IMR-90 (cell line): ENCODE measurements around the gene MVP. TPM values are rescaled to one million over a fixed set of nuclear protein-coding genes. Genes with fewer than 3 reads are reported as not detected.
"Not testable (repeated sequence)": the region's sequence is repeated elsewhere in the genome, so short reads cannot be mapped to it uniquely, and the experiment has no call there.

ENCODE experiments used
- ATAC-seq: fragments of 200-7000 bp; cut with Tn5 transposase; 2 replicates; pipeline ENCODE4 v1.9.1; 2020; ENCODE audit warnings: low read depth, mild to moderate bottlenecking, moderate library complexity
- BruUV-seq: library from RNA; stranded (reverse); fragments of 400-500 nt; replicated peaks from 2 replicates; lab custom pipeline; 2021; lab: Mats Ljungman, UMichigan
- CTCF ChIA-PET: fragments of 300-600 bp; formaldehyde crosslinking; extraction: SDS; loops from one replicate; lab custom pipeline; 2021; ENCODE audit warnings: antibody characterized with exemption; lab: Yijun Ruan, JAX
- POLR2A ChIA-PET: fragments of 300-600 bp; sonication (Branson Sonifier 250); formaldehyde crosslinking; loops from one replicate; lab custom pipeline; 2022; ENCODE audit warnings: antibody characterized with exemption; ENCODE audit not compliant: unreplicated experiment; lab: Charles Lee
- DNase-seq: peaks from one replicate; pipeline ENCODE4 v3.0.0; 2013
- H2AFZ ChIP-seq: replicated peaks from 2 replicates; pipeline ENCODE3; 2013; ENCODE audit warnings: low read length, mild to moderate bottlenecking; ENCODE audit not compliant: poor library complexity
- H2AK5ac ChIP-seq: 2 replicates; pipeline ENCODE4 v1.6.1; 2013; ENCODE audit warnings: low read depth, low read length, inconsistent platforms
- H2AK9ac ChIP-seq: replicated peaks from 2 replicates; pipeline ENCODE3; 2013; ENCODE audit warnings: mild to moderate bottlenecking, low read depth, low read length, moderate library complexity; ENCODE audit not compliant: poor library complexity
- H2BK120ac ChIP-seq: 2 replicates; pipeline ENCODE4 v1.6.1; 2013; ENCODE audit warnings: low read depth, low read length, inconsistent platforms
- H2BK15ac ChIP-seq: 3 replicates; pipeline ENCODE4 v1.6.1; 2013; ENCODE audit warnings: low read depth, low read length, inconsistent platforms
- H2BK20ac ChIP-seq: 2 replicates; pipeline ENCODE4 v1.6.1; 2013; ENCODE audit warnings: low read depth, mild to moderate bottlenecking, inconsistent platforms, low read length, moderate library complexity
- H2BK5ac ChIP-seq: 2 replicates; pipeline ENCODE4 v1.6.1; 2013; ENCODE audit warnings: mild to moderate bottlenecking, low read depth, low read length, inconsistent platforms; ENCODE audit not compliant: poor library complexity, severe bottlenecking
- H3K14ac ChIP-seq: replicated peaks from 2 replicates; pipeline ENCODE4 v1.6.1; 2013; ENCODE audit warnings: low read depth, low read length, inconsistent platforms
- H3K18ac ChIP-seq: 2 replicates; pipeline ENCODE4 v1.6.1; 2013; ENCODE audit warnings: low read depth, low read length, control low read depth
- H3K23ac ChIP-seq: 2 replicates; pipeline ENCODE4 v1.6.1; 2013; ENCODE audit warnings: low read depth, low read length, inconsistent platforms
- H3K27ac ChIP-seq: 2 replicates; pipeline ENCODE4 v1.5.1; 2013; ENCODE audit warnings: mild to moderate bottlenecking, control low read depth, low read length; ENCODE audit not compliant: insufficient read depth
- H3K27me3 ChIP-seq: 2 replicates; pipeline ENCODE4 v1.6.1; 2013; ENCODE audit warnings: low read length; ENCODE audit not compliant: control insufficient read depth, insufficient read depth
- H3K36me3 ChIP-seq: 2 replicates; pipeline ENCODE4 v1.6.1; 2013; ENCODE audit warnings: low read length, mixed read lengths; ENCODE audit not compliant: control insufficient read depth, insufficient read depth
- H3K4ac ChIP-seq: 2 replicates; pipeline ENCODE4 v1.6.1; 2013; ENCODE audit warnings: low read depth, low read length, inconsistent platforms
- H3K4me1 ChIP-seq: 2 replicates; pipeline ENCODE4 v1.6.1; 2013; ENCODE audit warnings: low read length, mixed read lengths; ENCODE audit not compliant: control insufficient read depth, insufficient read depth
- H3K4me2 ChIP-seq: 2 replicates; pipeline ENCODE4 v1.6.1; 2013; ENCODE audit warnings: low read depth, mild to moderate bottlenecking, control low read depth, low read length, moderate library complexity
- H3K4me3 ChIP-seq: 2 replicates; pipeline ENCODE4 v1.5.1; 2013; ENCODE audit warnings: low read depth, mild to moderate bottlenecking, control low read depth, low read length, moderate library complexity; ENCODE audit not compliant: insufficient read depth
- H3K56ac ChIP-seq: 2 replicates; pipeline ENCODE4 v1.6.1; 2013; ENCODE audit warnings: low read length, inconsistent platforms; ENCODE audit not compliant: insufficient read depth; ENCODE audit errors: extremely low read depth
- H3K79me1 ChIP-seq, 2 experiments: 2 replicates each; pipeline ENCODE4 v1.6.1; 2013; ENCODE audit warnings: low read length in 2 of 2, inconsistent platforms in 1 of 2, low read depth in 1 of 2
- H3K9ac ChIP-seq: 2 replicates; pipeline ENCODE4 v1.6.1; 2013; ENCODE audit warnings: low read depth, low read length, control low read depth
- H3K9me1 ChIP-seq: 2 replicates; pipeline ENCODE4 v1.6.1; 2013; ENCODE audit warnings: low read length, inconsistent platforms; ENCODE audit not compliant: insufficient read depth
- H3K9me3 ChIP-seq: 2 replicates; pipeline ENCODE4 v1.6.1; 2013; ENCODE audit warnings: low read length; ENCODE audit not compliant: control insufficient read depth, insufficient read depth
- H4K20me1 ChIP-seq: 2 replicates; pipeline ENCODE4 v1.6.1; 2013; ENCODE audit warnings: low read length, inconsistent platforms; ENCODE audit not compliant: insufficient read depth
- H4K5ac ChIP-seq: 2 replicates; pipeline ENCODE4 v1.6.1; 2013; ENCODE audit warnings: mild to moderate bottlenecking, low read depth, low read length, control low read depth
- H4K8ac ChIP-seq, 2 experiments: 2 replicates each; pipeline ENCODE4 v1.6.1; 2013; ENCODE audit warnings: low read depth in 2 of 2, low read length in 2 of 2, control low read depth in 1 of 2, inconsistent platforms in 1 of 2
- H4K91ac ChIP-seq: 2 replicates; pipeline ENCODE4 v1.6.1; 2013; ENCODE audit warnings: low read depth, low read length, inconsistent platforms; ENCODE audit not compliant: insufficient read depth
- WGBS, 2 experiments: methylation state at CpG; one replicate each; pipeline versions ENCODE4 v1.1.5 to v1.1.7; 2013; ENCODE audit warnings: missing lambda C conversion rate in 2 of 2; ENCODE audit not compliant: insufficient read length in 1 of 2; ENCODE audit errors: extremely low coverage in 2 of 2; 5-methylcytosine and 5-hydroxymethylcytosine counted together
- dilution Hi-C: fragments of 300-500 bp; cut with HindIII; formaldehyde crosslinking; loops from one replicate; pipeline ENCODE4 v1.14.3; 2018; ENCODE audit warnings: low sequenced_read_pairs; ENCODE audit not compliant: unreplicated experiment
- in situ Hi-C: fragments of 300-500 bp; cut with MboI; formaldehyde crosslinking; loops from 3 replicates; pipeline ENCODE4 v1.14.3; 2019; ENCODE audit warnings: low sequenced_read_pairs, inconsistent platforms, mixed read lengths
- intact Hi-C: fragments of 100-400 bp; cut with micrococcal nuclease; formaldehyde crosslinking; loops from 2 replicates; pipeline ENCODE4 v1.10.0; 2022
- polyA plus RNA-seq, 3 experiments: library from polyadenylated mRNA; depleted of rRNA; stranded (reverse); fragments of >200 nt; gene quantifications; 2 replicates each; pipeline ENCODE4 v1.2.3, GENCODE V29; 2012; ENCODE audit warnings: low replicate concordance in 1 of 3
- total RNA-seq: library from RNA; depleted of rRNA; stranded (reverse); fragments of >200 nt; gene quantifications from 2 replicates; pipeline ENCODE4 v1.2.3, GENCODE V29; 2012

MVP gene
- total and polyA plus RNA-seq, 2 of the 4 experiments (the other 2 are of a cell fraction), result 204 to 319 TPM

DNA sequence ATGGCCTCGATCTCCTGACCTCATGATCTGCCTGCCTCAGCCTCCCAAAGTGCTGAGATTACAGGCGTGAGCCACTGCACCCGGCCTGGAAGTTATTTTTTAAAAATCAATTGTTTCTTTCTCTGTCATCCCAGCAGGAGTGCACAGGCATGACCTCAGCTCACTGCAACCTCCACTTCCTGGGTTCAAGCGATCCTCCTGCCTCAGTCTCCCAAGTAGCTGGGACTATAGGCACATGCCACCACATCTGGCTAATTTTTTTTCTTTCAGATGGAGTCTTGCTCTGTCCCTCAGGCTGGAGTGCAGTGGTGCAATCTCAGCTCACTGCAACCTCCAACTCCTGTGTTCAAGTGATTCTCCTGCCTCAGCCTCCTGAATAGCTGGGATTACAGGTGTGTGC is 33.1 kb upstream of the MVP start:
- H3K9ac ChIP-seq, dilution Hi-C loops, H3K18ac ChIP-seq, H2BK20ac ChIP-seq, H2AK5ac ChIP-seq, H4K5ac ChIP-seq, H3K36me3 ChIP-seq, H2AFZ ChIP-seq, H2BK5ac ChIP-seq, DNase-seq, CTCF ChIA-PET, in situ Hi-C loops, H3K4me1 ChIP-seq, H3K56ac ChIP-seq, H2BK15ac ChIP-seq, POLR2A ChIA-PET, H3K4me2 ChIP-seq, H2AK9ac ChIP-seq, H4K8ac ChIP-seq, H3K4me3 ChIP-seq, H3K23ac ChIP-seq, H3K9me3 ChIP-seq, H3K4ac ChIP-seq, H4K20me1 ChIP-seq, BruUV-seq, H2BK120ac ChIP-seq, ATAC-seq, H3K27ac ChIP-seq, H4K91ac ChIP-seq, H3K14ac ChIP-seq, H3K9me1 ChIP-seq, H3K27me3 ChIP-seq: not testable (repeated sequence)
- intact Hi-C loops, result loop anchor here (10.0 kb wide), 1 partner anchor 52 kb away; no protein-coding TSS in a partner anchor
- WGBS, 2 experiments, result 82% methylated on average over 2 of the region's 4 CpGs; no CpG with 5 or more reads in 1 of the 2 experiments
- H3K79me1 ChIP-seq, result peaks cover 0 to 20% of the 10 kb centered on the region in 2 experiments; a peak in 2 of 4 replicates
